Neuron (in vitro differentiated cells): Measurements from ENCODE around the gene SDHAF2.
"Not testable (repeated sequence)": the region's sequence is repeated elsewhere in the genome, so short reads cannot be mapped to it uniquely, and the experiment has no call there.

Experiments
- H2AFZ ChIP-seq: one replicate; pipeline ENCODE4 v1.6.1; 2013; ENCODE audit warnings: low read depth, mild to moderate bottlenecking, inconsistent platforms, low read length, moderate library complexity
- H3K27me3 ChIP-seq: one replicate; pipeline ENCODE4 v1.6.1; 2013; ENCODE audit warnings: low read length; ENCODE audit not compliant: insufficient read depth
- H3K36me3 ChIP-seq: one replicate; pipeline ENCODE4 v1.6.1; 2013; ENCODE audit warnings: low read length; ENCODE audit not compliant: insufficient read depth
- H3K4me1 ChIP-seq: one replicate; pipeline ENCODE4 v1.6.1; 2013; ENCODE audit warnings: low read length; ENCODE audit not compliant: insufficient read depth
- H3K4me3 ChIP-seq: 2 replicates; pipeline ENCODE4 v1.5.1; 2013; ENCODE audit warnings: mild to moderate bottlenecking, low read length, moderate library complexity
- H3K9me3 ChIP-seq: one replicate; pipeline ENCODE4 v1.6.1; 2013; ENCODE audit warnings: low read length

SDHAF2 gene

DNA sequence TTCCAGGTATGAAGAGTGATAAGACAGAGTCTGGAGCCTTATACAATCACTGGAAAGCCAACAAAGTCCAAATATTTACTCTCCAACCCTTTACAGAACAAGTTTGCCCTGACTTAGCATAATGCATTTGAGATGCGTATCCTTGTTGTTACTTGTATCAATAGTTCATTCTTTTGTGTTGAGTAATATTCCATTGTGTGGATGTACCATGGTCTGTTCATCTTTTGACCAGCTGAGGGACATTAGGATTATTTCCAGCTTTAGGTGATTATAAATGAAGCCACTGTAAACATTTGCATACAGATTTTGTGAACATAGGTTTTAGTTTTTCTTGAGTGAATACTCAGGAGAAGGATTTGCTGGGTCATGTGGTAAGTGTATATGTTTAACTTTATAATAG is 9.7 kb downstream of the SDHAF2 start:
- H3K27me3 ChIP-seq: no peaks in the 10 kb centered on the region
- H3K36me3 ChIP-seq: peaks cover 68% of the 10 kb centered on the region
- H2AFZ ChIP-seq: no peak overlapping the region
- H3K9me3 ChIP-seq: peaks cover 4% of the 10 kb centered on the region
- no peaks in the 10 kb centered on the region for H3K4me1 ChIP-seq
- no peak overlapping the region for H3K4me3 ChIP-seq

- no peaks in the 10 kb centered on the region for H3K9me3 ChIP-seq
- no peak overlapping the region for H3K4me3 ChIP-seq
- H2AFZ ChIP-seq: no peak overlapping the region
- no peaks in the 10 kb centered on the region for H3K27me3 ChIP-seq
- H3K4me1 ChIP-seq: peaks cover 16% of the 10 kb centered on the region
- peaks cover 64% of the 10 kb centered on the region for H3K36me3 ChIP-seq
These were observed 12.7 kb downstream of the SDHAF2 start for GRCh38 chr11:61442616-61443015.

DNA sequence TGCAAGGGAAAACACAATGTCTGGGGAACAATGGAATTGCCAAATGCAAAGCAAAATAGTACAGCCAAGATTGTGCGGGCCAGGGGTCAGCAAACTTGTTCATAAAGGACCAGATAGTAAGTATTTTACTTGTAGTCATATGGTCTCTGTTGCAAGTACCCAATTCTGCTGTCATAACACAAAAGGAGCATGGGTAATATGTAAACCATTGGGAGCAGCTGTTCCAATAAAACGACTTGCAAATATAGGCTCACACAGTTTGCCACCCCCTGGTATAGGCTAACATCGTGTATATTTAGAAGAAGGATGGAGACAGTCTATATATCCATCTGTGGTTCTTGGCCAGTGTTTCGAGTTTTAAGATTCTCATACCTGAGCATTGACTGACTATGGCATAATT is 15.6 kb downstream of the SDHAF2 start:
- Histone ChIP-seq H2AFZ (no peak overlapping the region), H3K9me3 (no peaks in the 10 kb centered on the region), H3K4me3 (no peak overlapping the region), H3K4me1 (peaks cover 16% of the 10 kb centered on the region), H3K36me3 (peaks cover 64% of the 10 kb centered on the region), H3K27me3 (no peaks in the 10 kb centered on the region)

- no peak overlapping the region for H2AFZ ChIP-seq
- H3K4me1 ChIP-seq: peaks cover 16% of the 10 kb centered on the region
- H3K4me3 ChIP-seq: no peak overlapping the region
- peaks cover 65% of the 10 kb centered on the region for H3K36me3 ChIP-seq
- no peaks in the 10 kb centered on the region for H3K9me3 ChIP-seq
- H3K27me3 ChIP-seq: no peaks in the 10 kb centered on the region
These were observed 16.3 kb downstream of the SDHAF2 start for GRCh38 chr11:61446211-61446651.

DNA sequence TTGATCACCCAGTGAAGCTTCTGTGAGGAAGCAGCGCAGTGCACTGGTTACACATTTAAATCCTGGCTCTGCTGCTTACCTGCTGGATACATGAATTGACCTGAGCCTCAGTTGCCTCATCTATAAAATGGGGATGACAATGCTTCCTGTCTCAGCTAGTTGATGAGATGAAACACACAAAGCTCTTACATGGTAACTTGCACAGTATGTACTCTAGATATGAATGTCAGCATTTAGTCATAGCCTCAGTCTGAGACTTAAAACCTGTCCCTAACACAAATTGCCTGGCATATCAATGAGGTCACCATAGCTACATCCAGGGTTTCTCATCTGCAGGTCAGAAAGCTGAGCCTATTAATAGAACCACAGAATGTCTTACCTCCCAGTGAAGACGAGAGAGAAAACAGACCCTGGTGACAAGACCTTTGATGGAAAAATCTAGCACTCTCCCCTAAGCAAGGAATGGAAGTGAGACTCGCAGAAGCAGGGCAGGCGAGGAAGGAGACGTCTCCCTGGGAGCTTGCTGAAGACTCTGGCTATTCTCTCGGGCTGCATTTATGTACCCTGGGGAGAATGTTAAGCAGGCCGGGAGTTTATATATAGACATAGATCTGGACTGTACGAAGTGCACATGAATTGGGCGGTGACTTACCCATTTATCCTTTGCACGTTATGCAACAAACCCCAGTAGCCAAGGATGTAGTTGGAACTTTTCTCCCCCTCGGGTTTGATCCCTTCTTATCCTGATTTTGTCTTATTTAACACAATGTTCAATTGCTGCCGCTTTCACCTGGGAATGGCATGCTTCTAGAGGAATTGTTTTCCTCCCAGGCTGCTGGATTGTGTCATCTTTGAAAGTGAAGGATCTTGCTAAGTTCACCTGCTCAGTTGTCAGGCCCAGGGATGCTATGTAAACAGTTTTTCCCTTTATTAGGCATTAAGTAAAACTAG is 18.0 kb downstream of the SDHAF2 start:
- no peak overlapping the region for H3K4me3 ChIP-seq
- no peaks in the 10 kb centered on the region for H3K27me3 ChIP-seq
- no peak overlapping the region for H2AFZ ChIP-seq
- H3K36me3 ChIP-seq: peaks cover 58% of the 10 kb centered on the region
- H3K9me3 ChIP-seq: peaks cover 1% of the 10 kb centered on the region
- peaks cover 16% of the 10 kb centered on the region for H3K4me1 ChIP-seq

DNA sequence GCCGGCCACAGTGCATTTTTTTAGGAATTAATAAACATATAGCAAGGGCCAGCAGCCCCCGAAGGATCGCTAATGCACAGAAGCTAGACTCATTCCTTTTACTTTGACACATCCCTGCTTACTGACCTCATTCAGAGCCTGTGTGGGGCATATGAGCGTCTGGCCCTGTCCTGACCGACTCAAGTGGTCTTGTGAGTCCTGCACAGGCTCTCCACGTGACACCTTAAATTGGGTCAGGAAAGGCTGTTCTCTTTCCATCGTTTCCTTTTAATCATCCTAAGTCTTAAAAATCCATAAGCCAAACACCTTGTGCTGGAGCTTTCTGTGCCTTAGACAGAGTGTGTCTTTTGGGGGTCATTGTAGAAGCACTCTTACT is 18.6 kb downstream of the SDHAF2 start:
- Histone ChIP-seq H3K9me3 (peaks cover 1% of the 10 kb centered on the region), H3K27me3 (no peaks in the 10 kb centered on the region), H3K4me1 (peaks cover 16% of the 10 kb centered on the region), H2AFZ (no peak overlapping the region), H3K36me3 (peaks cover 54% of the 10 kb centered on the region), H3K4me3 (no peak overlapping the region)

- Histone ChIP-seq H3K27me3 (no peaks in the 10 kb centered on the region), H3K4me3 (no peak overlapping the region), H2AFZ (no peak overlapping the region), H3K4me1 (no peaks in the 10 kb centered on the region), H3K36me3 (peaks cover 48% of the 10 kb centered on the region), H3K9me3 (peaks cover 1% of the 10 kb centered on the region)
These were observed 22.9 kb downstream of the SDHAF2 start for GRCh38 chr11:61452825-61453224.

GRCh38 chr11:61453695-61454094 is 23.8 kb downstream of the SDHAF2 start:
- Histone ChIP-seq H3K27me3 (no peaks in the 10 kb centered on the region), H3K4me3 (no peak overlapping the region), H2AFZ (no peak overlapping the region), H3K4me1 (no peaks in the 10 kb centered on the region), H3K36me3 (peaks cover 39% of the 10 kb centered on the region), H3K9me3 (peaks cover 1% of the 10 kb centered on the region)

GRCh38 chr11:61454520-61454919 is 24.6 kb downstream of the SDHAF2 start:
- Histone ChIP-seq H3K27me3 (no peaks in the 10 kb centered on the region), H3K9me3 (peaks cover 1% of the 10 kb centered on the region), H2AFZ (no peak overlapping the region), H3K4me1 (no peaks in the 10 kb centered on the region), H3K4me3 (no peak overlapping the region), H3K36me3 (peaks cover 33% of the 10 kb centered on the region)

DNA sequence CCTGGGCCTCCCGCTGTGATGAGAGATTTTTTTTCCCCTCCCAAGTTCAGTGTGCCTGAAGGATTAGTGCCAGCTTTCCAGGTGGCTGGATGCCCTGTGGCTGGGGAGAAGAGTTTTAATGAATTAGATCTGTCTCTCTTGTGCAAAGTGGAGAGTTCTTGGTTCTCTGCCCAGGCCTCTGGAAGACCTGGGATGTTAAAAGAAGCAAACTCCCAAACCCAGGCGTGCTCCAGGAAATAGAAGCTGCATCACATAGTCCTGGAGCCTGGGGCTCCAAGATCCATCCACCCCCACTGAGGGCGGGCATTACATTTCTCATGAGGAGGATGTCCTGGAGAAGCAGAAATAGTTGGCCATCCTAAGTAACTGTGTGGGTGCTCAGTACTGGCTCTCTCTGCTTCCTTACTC is 30.6 kb downstream of the SDHAF2 start:
- no peaks in the 10 kb centered on the region for H3K9me3 ChIP-seq
- H3K36me3 ChIP-seq: peaks cover 13% of the 10 kb centered on the region
- H3K4me3 ChIP-seq: no peak overlapping the region
- H3K27me3 ChIP-seq: no peaks in the 10 kb centered on the region
- no peak overlapping the region for H2AFZ ChIP-seq
- no peaks in the 10 kb centered on the region for H3K4me1 ChIP-seq

- Histone ChIP-seq H3K4me1 (no peaks in the 10 kb centered on the region), H3K9me3 (no peaks in the 10 kb centered on the region), H3K27me3 (no peaks in the 10 kb centered on the region), H2AFZ (no peak overlapping the region), H3K4me3 (no peak overlapping the region), H3K36me3 (peaks cover 10% of the 10 kb centered on the region)
These were observed 31.1 kb downstream of the SDHAF2 start for GRCh38 chr11:61460986-61461385.

GRCh38 chr11:61467602-61468001 is 37.7 kb downstream of the SDHAF2 start:
- not testable (repeated sequence) for H3K27me3 ChIP-seq, H2AFZ ChIP-seq, H3K4me1 ChIP-seq, H3K9me3 ChIP-seq, H3K4me3 ChIP-seq
- H3K36me3 ChIP-seq: peaks cover 20% of the 10 kb centered on the region

DNA sequence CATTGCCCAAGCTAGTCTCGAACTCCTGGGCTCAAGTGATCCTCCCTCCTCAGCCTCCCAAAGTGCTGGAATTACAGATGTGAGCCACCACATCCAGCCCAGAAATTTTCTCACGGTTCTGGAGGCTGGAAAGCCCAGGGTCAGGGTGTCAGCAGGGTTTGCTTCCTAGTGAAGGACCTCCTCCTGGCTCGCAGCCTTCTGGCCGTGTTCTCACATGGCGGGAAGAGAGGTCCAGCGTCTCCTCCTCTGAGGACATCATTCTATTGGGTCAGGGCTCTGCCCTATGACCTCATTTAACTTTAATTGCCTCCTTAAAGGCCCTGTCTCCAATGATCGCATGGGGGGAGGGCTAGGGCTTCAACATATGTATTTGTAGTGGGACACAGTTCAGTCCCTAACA is 38.1 kb downstream of the SDHAF2 start:
- Histone ChIP-seq H3K9me3 (no peaks in the 10 kb centered on the region), H3K4me3 (no peak overlapping the region), H2AFZ (no peak overlapping the region), H3K36me3 (peaks cover 24% of the 10 kb centered on the region), H3K27me3 (no peaks in the 10 kb centered on the region), H3K4me1 (no peaks in the 10 kb centered on the region)

DNA sequence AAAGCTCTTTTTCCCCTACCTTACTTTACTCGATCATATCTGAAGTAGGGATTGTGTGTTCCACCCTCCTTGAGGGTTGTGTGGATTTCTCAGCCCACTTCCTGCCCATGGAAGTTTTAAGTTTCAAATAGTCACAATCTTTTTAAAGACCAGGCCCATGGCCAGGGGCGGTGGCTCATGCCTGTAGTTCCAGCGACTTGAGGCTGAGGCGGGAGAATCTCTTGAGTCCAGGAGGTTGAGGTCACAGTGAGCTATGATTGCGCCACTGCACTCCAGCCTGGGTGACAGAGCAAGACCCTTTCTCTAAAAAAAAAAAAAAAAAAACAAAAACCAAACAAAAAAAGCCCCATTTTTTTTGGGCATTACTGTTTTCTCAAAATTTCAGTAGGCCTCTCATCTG is 42.4 kb downstream of the SDHAF2 start:
- Histone ChIP-seq H3K36me3 (peaks cover 24% of the 10 kb centered on the region), H2AFZ (no peak overlapping the region), H3K4me3 (no peak overlapping the region), H3K27me3 (no peaks in the 10 kb centered on the region), H3K4me1 (no peaks in the 10 kb centered on the region), H3K9me3 (no peaks in the 10 kb centered on the region)
